HG02571 (cell line): Measurements from ENCODE around the gene PUS3.
"Not testable (repeated sequence)": the region's sequence is repeated elsewhere in the genome, so short reads cannot be mapped to it uniquely, and the experiment has no call there.

ENCODE experiments used
- ATAC-seq: cut with Tn5 transposase; IDR thresholded peaks from one replicate; pipeline ENCODE4 v1.9.1; 2021; ENCODE audit warnings: mild to moderate bottlenecking, moderate library complexity; ENCODE audit not compliant: unreplicated experiment

Gene PUS3

GRCh38 chr11:125922156-125922555 lies 19.1 kb upstream of the PUS3 start:
- no peak for ATAC-seq

- no peak for ATAC-seq
Observed at GRCh38 chr11:125921042-125921441, 18.0 kb upstream of the PUS3 start.

GRCh38 chr11:125918140-125918840 lies 15.3 kb upstream of the PUS3 start:
- ATAC-seq: no peak

GRCh38 chr11:125916683-125917347 lies 13.8 kb upstream of the PUS3 start:
- ATAC-seq: no peak

- ATAC-seq: not testable (repeated sequence)
Observed at GRCh38 chr11:125914601-125915000, 11.6 kb upstream of the PUS3 start.

- no peak for ATAC-seq
Observed at GRCh38 chr11:125910226-125910849, 7.3 kb upstream of the PUS3 start.

- ATAC-seq: no peak
Observed at GRCh38 chr11:125904678-125905077, 1.7 kb upstream of the PUS3 start.

- no peak for ATAC-seq
Observed at GRCh38 chr11:125903711-125904659, 979 bp upstream of the PUS3 start, which contains the start of gene DDX25. Gene DDX25 (plus strand): TSS chr11:125904508. CDS start chr11:125904518, 10 bp downstream.

GRCh38 chr11:125902277-125902926 lies 604 bp downstream of the PUS3 start:
- no peak for ATAC-seq

GRCh38 chr11:125901872-125902271 lies 1.1 kb downstream of the PUS3 start:
- ATAC-seq: no peak

GRCh38 chr11:125892994-125893393 lies 10.0 kb downstream of the PUS3 start:
- ATAC-seq: no peak

GRCh38 chr11:125892071-125892470 lies 10.9 kb downstream of the PUS3 start:
- no peak for ATAC-seq

GRCh38 chr11:125890447-125891100 lies 12.4 kb downstream of the PUS3 start:
- no peak for ATAC-seq

- ATAC-seq: peak; percentile 87
Observed at GRCh38 chr11:125887373-125888324, 15.4 kb downstream of the PUS3 start, which contains the start of gene HYLS1. Gene HYLS1 (plus strand): TSS chr11:125887668. CDS start chr11:125899369, 11,701 bp downstream.

GRCh38 chr11:125886997-125887372 lies 16.0 kb downstream of the PUS3 start:
- ATAC-seq: peak; percentile 40

GRCh38 chr11:125883375-125883774 lies 19.6 kb downstream of the PUS3 start:
- ATAC-seq: no peak

GRCh38 chr11:125881291-125881690 lies 21.7 kb downstream of the PUS3 start:
- ATAC-seq: no peak

GRCh38 chr11:125874556-125875124 lies 28.4 kb downstream of the PUS3 start:
- no peak for ATAC-seq
